GM18505 (cell line): ENCODE results near the gene APBA2.
"Not testable (repeated sequence)": the region's sequence is repeated elsewhere in the genome, so short reads cannot be mapped to it uniquely, and the experiment has no call there.

Experiments
- ATAC-seq: cut with Tn5 transposase; IDR thresholded peaks from one replicate; pipeline ENCODE4 v1.9.1; 2021; ENCODE audit not compliant: unreplicated experiment
- POLR2A ChIP-seq: IDR thresholded peaks from 4 replicates; pipeline ENCODE4 v1.6.1; 2011; ENCODE audit warnings: borderline replicate concordance; ENCODE audit not compliant: insufficient read depth, insufficient read length; ENCODE audit errors: extremely low read depth

APBA2 gene

DNA sequence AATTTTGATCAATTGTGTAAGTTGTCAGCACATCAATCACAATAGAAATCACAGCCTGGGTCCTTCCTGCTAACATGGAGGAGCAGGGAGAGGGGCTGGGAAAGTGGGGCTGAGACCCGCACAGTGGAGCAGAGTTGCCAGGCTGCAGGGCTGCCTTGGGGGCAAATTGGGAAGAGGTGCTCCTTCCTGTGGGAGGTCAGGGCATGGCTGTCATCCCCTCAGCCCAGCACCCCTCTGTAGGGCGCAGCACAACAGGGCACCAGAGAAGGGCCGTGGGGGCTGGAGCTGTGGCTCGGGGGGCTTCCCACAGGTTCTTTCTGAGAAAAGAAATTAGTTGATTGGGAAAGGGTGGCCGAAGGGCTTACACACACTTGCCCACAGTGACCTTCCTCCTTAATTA is 257.5 kb downstream of the APBA2 start:
- TF ChIP-seq POLR2A, result no peak
- no peak for ATAC-seq

DNA sequence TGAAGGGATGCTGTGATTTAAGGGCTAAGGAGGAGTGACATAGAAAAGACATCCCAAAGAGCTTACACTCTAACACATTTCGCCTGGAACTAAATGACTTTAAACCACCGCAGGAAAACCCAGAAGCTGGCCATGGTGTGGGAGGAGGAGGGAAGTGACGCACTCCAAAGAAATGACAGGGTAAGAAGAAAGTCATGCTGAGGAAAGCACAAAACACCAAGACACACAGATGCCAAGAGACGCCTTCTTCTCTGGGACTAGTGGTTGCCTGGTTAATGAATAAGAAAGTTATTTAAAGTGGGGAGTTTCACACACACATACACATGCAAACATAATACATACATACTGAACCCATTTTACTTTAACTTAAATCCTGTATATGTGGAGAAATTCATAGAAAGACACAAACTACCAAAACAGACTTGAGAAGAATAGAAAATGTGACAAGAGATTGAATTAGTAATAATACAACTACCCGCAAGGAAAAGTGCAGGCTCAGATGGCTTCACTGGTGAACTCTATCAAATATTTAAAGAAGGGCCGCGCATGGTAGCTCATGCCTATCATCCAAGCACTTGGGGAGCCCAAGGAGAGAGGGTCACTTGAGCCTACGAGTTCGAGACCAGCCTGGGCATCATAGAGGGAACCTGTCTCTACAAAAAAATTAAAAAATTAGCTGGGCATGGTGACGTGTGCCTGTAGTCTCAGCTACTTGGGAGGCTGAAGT is 258.3 kb downstream of the APBA2 start:
- ATAC-seq, result no peak
- TF ChIP-seq POLR2A, result no peak

DNA sequence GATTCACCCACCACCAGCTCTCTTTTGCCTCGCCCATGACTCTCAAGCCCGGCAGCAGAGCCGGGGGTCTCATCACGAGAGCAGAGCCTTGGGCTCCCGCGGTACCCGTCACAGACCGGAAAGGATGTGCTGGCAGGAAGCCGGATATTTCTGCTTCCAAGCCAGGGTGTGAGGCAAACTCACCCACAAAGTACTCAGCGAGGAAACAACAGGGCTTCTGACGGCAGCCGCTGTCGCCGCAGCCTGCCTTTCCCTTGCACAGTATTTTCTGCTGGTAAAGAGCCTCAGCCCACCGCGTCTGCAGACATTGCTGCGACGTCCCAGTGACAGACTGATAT is 263.9 kb downstream of the APBA2 start:
- ATAC-seq, result no peak
- TF ChIP-seq POLR2A, result no peak

DNA sequence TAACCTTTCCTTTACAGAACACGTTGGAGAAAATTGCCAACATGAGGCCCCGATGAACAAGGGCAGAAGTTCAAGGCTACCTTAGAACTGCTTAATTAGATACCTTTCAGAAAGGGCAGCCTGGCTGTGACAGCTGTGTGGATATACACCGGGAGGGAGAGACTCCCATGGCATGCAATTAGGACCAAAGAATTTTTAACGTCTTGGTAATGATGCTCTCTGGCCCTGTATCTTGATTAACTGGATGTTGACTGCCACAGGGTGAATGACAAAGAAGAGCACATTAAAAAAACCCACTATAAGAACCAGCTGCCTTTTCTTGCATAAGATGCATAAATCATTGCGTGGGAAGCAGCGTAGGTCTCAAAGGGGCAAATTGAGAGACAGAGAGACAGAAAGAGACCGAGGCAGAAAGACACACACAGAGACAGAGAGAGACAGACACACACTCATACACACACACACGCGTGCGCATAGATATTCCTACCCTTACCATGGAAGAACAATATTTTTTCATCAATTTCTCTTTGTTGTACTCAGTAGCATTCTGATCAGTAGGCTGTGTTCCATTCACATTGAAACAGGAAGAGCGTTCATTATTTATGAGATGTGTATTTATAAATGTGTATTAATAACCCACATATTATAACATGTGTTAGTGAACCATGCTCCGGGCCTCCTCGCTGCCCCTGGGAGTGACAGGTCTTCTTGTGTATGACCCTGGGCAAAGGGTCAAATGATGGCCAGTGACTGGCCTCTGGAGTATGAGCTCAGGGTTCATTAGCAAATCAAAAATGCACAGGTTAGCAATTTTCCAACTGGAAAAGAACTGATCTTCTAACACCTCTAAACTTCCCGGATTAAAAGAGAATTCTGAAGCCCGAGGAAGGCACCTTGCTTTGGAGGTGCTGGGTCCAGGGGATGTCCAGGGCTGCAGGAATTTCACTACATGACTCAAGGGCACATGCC is 265.0 kb downstream of the APBA2 start:
- no peak for TF ChIP-seq POLR2A
- no peak for ATAC-seq

DNA sequence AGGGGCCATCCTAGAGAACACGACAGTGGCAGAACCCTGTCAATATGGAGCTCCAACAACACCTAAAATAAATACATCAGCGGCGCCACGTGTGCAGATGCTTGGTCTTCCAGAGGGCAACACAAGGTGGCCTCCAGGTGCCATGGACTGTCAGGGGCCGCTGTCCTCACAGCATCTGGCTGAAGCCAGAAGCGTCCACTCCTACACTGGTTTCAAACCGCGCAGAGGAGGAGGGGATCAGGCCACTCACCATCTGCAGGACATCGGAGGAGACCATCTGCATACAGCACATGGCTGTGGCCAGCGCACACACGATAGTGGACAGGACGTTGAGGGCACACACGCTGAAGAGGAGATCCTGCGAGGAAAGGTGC is 265.7 kb downstream of the APBA2 start:
- TF ChIP-seq POLR2A, result no peak
- no peak for ATAC-seq

DNA sequence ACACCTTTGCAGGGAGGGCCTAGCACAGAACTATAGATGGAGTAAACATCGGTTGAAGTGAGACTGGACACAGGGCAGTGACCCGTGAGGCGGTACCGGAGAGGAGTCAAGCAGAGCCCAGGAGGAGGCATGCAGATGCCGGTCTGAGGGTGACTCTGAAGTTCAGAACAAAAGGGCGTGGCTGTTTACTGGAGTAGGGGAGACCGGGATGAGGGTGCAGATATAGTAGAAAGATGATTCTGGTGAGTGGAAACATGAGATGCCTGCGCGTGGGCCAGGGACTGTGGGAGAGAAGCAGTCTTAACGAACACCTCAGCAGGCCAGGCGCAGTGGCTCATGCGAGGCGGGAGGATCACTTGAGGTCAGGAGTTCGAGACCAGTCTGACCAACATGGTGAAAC is 270.7 kb downstream of the APBA2 start:
- ATAC-seq, result no peak
- no peak for TF ChIP-seq POLR2A

DNA sequence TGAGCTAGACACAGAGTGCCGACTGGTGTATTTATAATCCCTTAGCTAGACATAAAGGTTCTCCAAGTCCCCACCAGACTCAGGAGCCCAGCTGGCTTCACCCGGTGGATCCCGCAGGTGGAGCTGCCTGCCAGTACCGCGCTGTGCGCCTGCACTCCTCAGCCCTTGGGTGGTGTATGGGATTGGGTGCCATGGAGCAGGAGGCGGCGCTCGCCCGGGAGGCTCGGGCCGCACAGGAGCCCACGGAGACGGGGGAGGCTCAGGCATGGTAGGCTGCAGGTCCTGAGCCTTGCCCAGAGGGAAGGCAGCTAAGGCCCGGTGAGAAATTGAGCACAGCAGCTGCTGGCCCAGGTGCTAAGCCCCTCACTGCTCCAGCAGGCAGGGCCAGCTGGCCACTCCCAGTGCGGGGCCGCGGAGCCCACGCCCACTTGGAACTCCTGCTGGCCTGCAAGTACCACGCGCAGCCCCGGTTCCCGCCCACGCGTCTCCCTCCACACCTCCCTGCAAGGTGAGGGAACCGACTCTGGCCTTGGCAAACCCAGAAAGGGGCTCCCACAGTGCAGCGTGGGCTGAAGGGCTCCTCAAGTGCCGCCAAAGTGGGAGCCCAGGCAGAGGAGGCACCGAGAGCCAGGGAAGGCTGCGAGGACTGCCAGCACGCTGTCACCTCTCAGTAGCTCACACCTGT is 274.1 kb downstream of the APBA2 start:
- no peak for ATAC-seq
- TF ChIP-seq POLR2A, result no peak

DNA sequence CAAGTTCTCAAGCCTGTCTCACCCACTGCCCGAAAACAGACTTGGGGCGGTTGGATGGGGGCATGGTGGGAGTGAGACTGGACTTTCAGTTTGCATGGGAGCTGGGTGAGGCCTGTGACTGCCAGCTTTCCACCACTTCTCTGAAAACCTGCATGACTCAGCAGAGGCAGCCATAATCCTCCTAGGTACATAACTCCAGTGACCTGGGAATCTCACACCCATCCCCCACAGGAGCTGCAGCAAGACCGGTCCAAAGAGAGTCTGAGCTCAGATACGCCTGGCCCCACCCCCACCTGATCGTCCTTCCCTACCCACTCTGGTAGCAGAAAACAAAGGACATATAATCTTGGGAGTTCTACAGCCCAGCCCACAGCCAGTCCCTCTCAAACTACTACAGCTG is 276.6 kb downstream of the APBA2 start:
- no peak for ATAC-seq
- no peak for TF ChIP-seq POLR2A

DNA sequence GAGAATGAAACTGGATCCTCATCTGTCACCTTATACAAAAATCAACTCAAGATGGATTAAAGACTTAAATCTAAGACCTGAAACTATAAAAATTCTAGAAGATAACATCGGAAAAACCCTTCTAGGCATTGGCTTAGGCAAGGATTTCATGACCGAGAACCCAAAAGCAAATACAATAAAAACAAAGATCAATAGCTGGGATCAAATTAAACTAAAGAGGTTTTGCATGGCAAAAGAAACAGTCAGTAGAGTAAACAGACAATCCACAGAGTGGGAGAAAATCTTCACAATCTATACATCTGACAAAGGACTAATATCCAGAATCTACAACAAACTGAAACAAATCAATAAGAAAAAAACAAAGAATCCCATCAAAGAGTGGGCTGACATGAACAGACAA is 281.3 kb downstream of the APBA2 start:
- not testable (repeated sequence) for ATAC-seq
